HepG2 (cell line): Measurements from ENCODE around the gene RPL26. TPM values are rescaled to one million over a fixed set of nuclear protein-coding genes. Genes with fewer than 3 reads are reported as not detected.

Experiments used
- AGO1 ChIP-seq: fragments of 200-400 bp; formaldehyde crosslinking; IDR thresholded peaks from 2 replicates; pipeline ENCODE4 v1.6.1; 2017; ENCODE audit warnings: mild to moderate bottlenecking, low read depth, low read length, moderate library complexity; ENCODE audit not compliant: poor library complexity, severe bottlenecking
- BRCA1 ChIP-seq: sonication (generic); formaldehyde crosslinking; IDR thresholded peaks from 2 replicates; pipeline ENCODE4 v1.4.0; 2020; ENCODE audit warnings: missing genetic modification reagents
- DPF2 ChIP-seq: sonication (generic); formaldehyde crosslinking; IDR thresholded peaks from 2 replicates; pipeline ENCODE4 v1.4.0; 2020; ENCODE audit warnings: mild to moderate bottlenecking, low read depth, missing genetic modification reagents, borderline replicate concordance
- FOXA3 ChIP-seq: IDR thresholded peaks from 2 replicates; pipeline ENCODE4 v1.6.1; 2016; ENCODE audit warnings: missing genetic modification reagents, missing compliant biosample characterization
- HDAC1 ChIP-seq: sonication (generic); formaldehyde crosslinking; IDR thresholded peaks from 2 replicates; pipeline ENCODE4 v1.5.1; 2020; ENCODE audit warnings: mild to moderate bottlenecking, missing genetic modification reagents
- JUND ChIP-seq: sonication (generic); formaldehyde crosslinking; IDR thresholded peaks from 2 replicates; pipeline ENCODE4 v1.8.0; 2022; ENCODE audit warnings: mild to moderate bottlenecking, missing genetic modification reagents
- MEF2D ChIP-seq: sonication (generic); formaldehyde crosslinking; IDR thresholded peaks from 2 replicates; pipeline ENCODE4 v1.5.1; 2020; ENCODE audit warnings: mild to moderate bottlenecking, missing genetic modification reagents
- MXD3 ChIP-seq: IDR thresholded peaks from 2 replicates; pipeline ENCODE4 v1.6.1; 2016; ENCODE audit warnings: mild to moderate bottlenecking, missing biosample characterization, missing genetic modification reagents
- PRDM15 ChIP-seq: sonication (generic); formaldehyde crosslinking; IDR thresholded peaks from 2 replicates; pipeline ENCODE4 v1.4.0; 2020; ENCODE audit warnings: missing genetic modification reagents
- RARA ChIP-seq: IDR thresholded peaks from 2 replicates; pipeline ENCODE4 v1.6.1; 2016; ENCODE audit warnings: missing genetic modification reagents, missing compliant biosample characterization
- RBM22 ChIP-seq: fragments of 200-400 bp; formaldehyde crosslinking; optimal IDR thresholded peaks from 2 replicates; pipeline ENCODE3; 2017; ENCODE audit warnings: mild to moderate bottlenecking, low read length, moderate library complexity
- RNF219 ChIP-seq: sonication (generic); formaldehyde crosslinking; IDR thresholded peaks from 2 replicates; pipeline ENCODE4 v1.5.0; 2020; ENCODE audit warnings: mild to moderate bottlenecking, missing genetic modification reagents
- SNRNP70 ChIP-seq: fragments of 200-400 bp; formaldehyde crosslinking; IDR thresholded peaks from 2 replicates; pipeline ENCODE4 v1.6.1; 2017; ENCODE audit warnings: mild to moderate bottlenecking, low read depth, low read length, moderate library complexity
- THAP7 ChIP-seq: sonication (generic); formaldehyde crosslinking; IDR thresholded peaks from 2 replicates; pipeline ENCODE4 v1.8.1; 2023; ENCODE audit warnings: mild to moderate bottlenecking, missing genetic modification reagents
- UBTF ChIP-seq: sonication (generic); formaldehyde crosslinking; IDR thresholded peaks from 2 replicates; pipeline ENCODE4 v1.4.0; 2020; ENCODE audit warnings: mild to moderate bottlenecking, missing genetic modification reagents
- ZNF335 ChIP-seq: sonication (generic); formaldehyde crosslinking; IDR thresholded peaks from 2 replicates; pipeline ENCODE4 v1.4.0; 2020; ENCODE audit warnings: missing genetic modification reagents
- ZNF501 ChIP-seq: sonication (generic); formaldehyde crosslinking; IDR thresholded peaks from 2 replicates; pipeline ENCODE4 v1.5.1; 2020; ENCODE audit warnings: mild to moderate bottlenecking, moderate library complexity, missing genetic modification reagents
- ZNF564 ChIP-seq: sonication (generic); formaldehyde crosslinking; IDR thresholded peaks from 2 replicates; pipeline ENCODE4 v1.8.1; 2023; ENCODE audit warnings: mild to moderate bottlenecking, missing genetic modification reagents
- ZNF75D ChIP-seq: sonication (generic); formaldehyde crosslinking; IDR thresholded peaks from 2 replicates; pipeline ENCODE4 v1.8.1; 2023; ENCODE audit warnings: missing genetic modification reagents, mild to moderate bottlenecking, borderline replicate concordance
- polyA plus RNA-seq, 8 experiments: library from polyadenylated mRNA; depleted of rRNA in 3 of 8; stranded (reverse) in 7 of 8; unstranded in 1 of 8; fragments of >200 nt; fragmentation: Illumina TruSeq in 4 of 8; extraction: Trizol in 4 of 8; gene quantifications; 2 replicates each; pipeline versions ENCODE4 v1.2.1 to v1.2.3, GENCODE V29; 2011 to 2016; ENCODE audit warnings: low read depth in 4 of 8, missing spikeins in 1 of 8, mixed read lengths in 1 of 8; ENCODE audit not compliant: insufficient read depth in 1 of 8
- total RNA-seq, 5 experiments: library from RNA; depleted of rRNA; stranded (reverse); fragments of >200 nt; fragmentation: Illumina TruSeq; extraction: Trizol; gene quantifications; 2 replicates each; pipeline ENCODE4 v1.2.3, GENCODE V29; 2016; ENCODE audit warnings: low read depth in 1 of 5

Gene RPL26
- total and polyA plus RNA-seq, 2 of the 13 experiments (the other 11 are each of a cell fraction or from before 2014, with no cell fraction given): 2,817 to 3,529 TPM

GRCh38 chr17:8420041-8420934, 37.3 kb upstream of the RPL26 start (continued):
- TF ChIP-seq RNF219 (CRISPR knock-in tag) (no peak), BRCA1 (CRISPR knock-in tag) (peak; percentile 80; the same call in 1 of the 2 replicates), RBM22 (no peak), SNRNP70 (no peak), ZNF75D (CRISPR knock-in tag) (no peak), MEF2D (CRISPR knock-in tag) (peak; percentile 85), ZNF335 (CRISPR knock-in tag) (0 out of 2 replicates have a peak, but pooled peaks have one; percentile 58), PRDM15 (CRISPR knock-in tag) (no peak), JUND (CRISPR knock-in tag) (peak; percentile 85), ZNF501 (CRISPR knock-in tag) (peak; percentile 31; the same call in 1 of the 2 replicates), HDAC1 (peak; percentile 93), RARA (peak; percentile 98), MXD3 (CRISPR knock-in tag) (no peak), AGO1 (no peak), UBTF (no peak), ZNF564 (no peak), DPF2 (CRISPR knock-in tag) (peak; percentile 96), FOXA3 (CRISPR knock-in tag) (peak; percentile 98), THAP7 (CRISPR knock-in tag) (no peak)
